GM21447 (cell line): ENCODE data around the gene ACR.

Source experiments
- ATAC-seq: cut with Tn5 transposase; IDR thresholded peaks from one replicate; pipeline ENCODE4 v1.9.1; 2021; ENCODE audit not compliant: unreplicated experiment

ACR gene

GRCh38 chr22:50737728-50738648 is at the start of gene ACR:
TSS of gene ACR (plus strand) at chr22:50738204. CDS start at chr22:50738236, 32 bp downstream.
- ATAC-seq: no peak

GRCh38 chr22:50688448-50688847 is 49.6 kb upstream of the ACR start:
- ATAC-seq: no peak

- ATAC-seq: no peak
Observed at GRCh38 chr22:50691521-50691920, 46.5 kb upstream of the ACR start.

- no peak for ATAC-seq
Observed at GRCh38 chr22:50693462-50693861, 44.5 kb upstream of the ACR start.

- ATAC-seq: no peak
Observed at GRCh38 chr22:50694099-50694605, 43.9 kb upstream of the ACR start.

GRCh38 chr22:50694766-50695420 is 43.1 kb upstream of the ACR start:
- no peak for ATAC-seq

GRCh38 chr22:50695421-50696250 is 42.4 kb upstream of the ACR start:
- no peak for ATAC-seq

GRCh38 chr22:50696251-50696798 is 41.7 kb upstream of the ACR start:
- no peak for ATAC-seq

GRCh38 chr22:50696799-50697561 is 41.0 kb upstream of the ACR start:
- ATAC-seq: no peak

GRCh38 chr22:50697667-50698506 is 40.1 kb upstream of the ACR start:
- no peak for ATAC-seq

GRCh38 chr22:50698546-50698945 is 39.5 kb upstream of the ACR start:
- ATAC-seq: no peak

- no peak for ATAC-seq
Observed at GRCh38 chr22:50699001-50699755, 38.8 kb upstream of the ACR start.

- ATAC-seq: no peak
Observed at GRCh38 chr22:50699756-50700386, 38.1 kb upstream of the ACR start.

- no peak for ATAC-seq
Observed at GRCh38 chr22:50700387-50701075, 37.5 kb upstream of the ACR start.

GRCh38 chr22:50701076-50701419 is 37.0 kb upstream of the ACR start:
- no peak for ATAC-seq

GRCh38 chr22:50701428-50702154 is 36.4 kb upstream of the ACR start:
- ATAC-seq: no peak

GRCh38 chr22:50702261-50702671 is 35.7 kb upstream of the ACR start:
- no peak for ATAC-seq
